Measurements from ENCODE around the gene MPZL1.
"Not testable (repeated sequence)": the region's sequence is repeated elsewhere in the genome, so short reads cannot be mapped to it uniquely, and the experiment has no call there.

The MPZL1 gene

DNA sequence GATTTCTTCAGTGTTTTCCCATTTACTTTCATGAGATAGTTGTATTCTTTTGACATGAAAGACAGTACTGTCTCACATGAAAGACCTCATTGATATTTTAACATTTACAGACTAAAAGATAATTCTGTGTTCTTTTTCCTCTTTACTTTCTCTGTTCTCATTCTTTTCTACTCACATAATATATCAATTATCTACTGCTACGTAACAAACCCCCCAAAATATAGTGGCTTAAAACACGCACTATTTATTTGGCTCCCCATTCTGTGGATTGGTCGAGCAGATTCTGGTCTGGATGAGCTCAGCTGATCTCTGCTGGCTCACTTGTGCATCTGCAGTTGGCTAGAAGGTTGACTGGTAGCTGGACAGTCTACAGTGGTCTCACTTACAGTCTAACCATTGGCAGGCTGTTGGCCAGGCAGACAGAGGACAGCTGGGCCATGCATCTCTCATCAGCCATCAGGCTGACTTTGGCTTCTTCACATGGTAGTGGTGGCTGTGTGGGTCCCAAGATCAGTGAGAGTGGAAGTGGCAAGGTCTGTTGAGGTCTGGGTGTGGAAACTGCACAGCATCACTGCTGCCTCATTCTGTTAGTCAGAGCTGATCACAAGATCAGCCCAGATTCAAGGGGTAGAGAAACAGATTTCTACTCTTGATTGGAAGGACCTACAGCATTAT lies 63.2 kb downstream of the MPZL1 start:
- DNase-seq = no peak

DNA sequence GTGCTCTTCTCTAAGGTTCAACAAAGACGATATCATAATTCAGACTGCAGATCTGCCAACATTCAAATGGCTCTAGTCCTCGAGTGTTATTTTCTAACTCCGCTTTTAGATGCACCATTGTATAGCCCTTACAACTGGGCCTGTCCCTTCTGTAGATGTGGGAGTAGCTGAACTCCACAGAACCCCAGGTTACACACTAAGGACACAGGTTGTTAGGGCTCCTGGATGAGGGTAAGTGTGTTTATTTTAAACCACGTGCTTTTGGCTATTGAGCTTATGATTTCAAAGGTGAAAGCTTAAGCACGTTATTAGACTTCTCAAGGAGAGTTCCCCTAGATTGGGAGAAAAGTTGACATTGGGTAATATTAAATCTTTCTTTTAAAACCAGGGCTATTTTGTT lies 64.7 kb downstream of the MPZL1 start:
- DNase-seq = no peak

GRCh38 chr1:167789501-167789900 lies 67.7 kb downstream of the MPZL1 start:
- no peak for DNase-seq

GRCh38 chr1:167790117-167790516 lies 68.3 kb downstream of the MPZL1 start:
- no peak for DNase-seq

DNA sequence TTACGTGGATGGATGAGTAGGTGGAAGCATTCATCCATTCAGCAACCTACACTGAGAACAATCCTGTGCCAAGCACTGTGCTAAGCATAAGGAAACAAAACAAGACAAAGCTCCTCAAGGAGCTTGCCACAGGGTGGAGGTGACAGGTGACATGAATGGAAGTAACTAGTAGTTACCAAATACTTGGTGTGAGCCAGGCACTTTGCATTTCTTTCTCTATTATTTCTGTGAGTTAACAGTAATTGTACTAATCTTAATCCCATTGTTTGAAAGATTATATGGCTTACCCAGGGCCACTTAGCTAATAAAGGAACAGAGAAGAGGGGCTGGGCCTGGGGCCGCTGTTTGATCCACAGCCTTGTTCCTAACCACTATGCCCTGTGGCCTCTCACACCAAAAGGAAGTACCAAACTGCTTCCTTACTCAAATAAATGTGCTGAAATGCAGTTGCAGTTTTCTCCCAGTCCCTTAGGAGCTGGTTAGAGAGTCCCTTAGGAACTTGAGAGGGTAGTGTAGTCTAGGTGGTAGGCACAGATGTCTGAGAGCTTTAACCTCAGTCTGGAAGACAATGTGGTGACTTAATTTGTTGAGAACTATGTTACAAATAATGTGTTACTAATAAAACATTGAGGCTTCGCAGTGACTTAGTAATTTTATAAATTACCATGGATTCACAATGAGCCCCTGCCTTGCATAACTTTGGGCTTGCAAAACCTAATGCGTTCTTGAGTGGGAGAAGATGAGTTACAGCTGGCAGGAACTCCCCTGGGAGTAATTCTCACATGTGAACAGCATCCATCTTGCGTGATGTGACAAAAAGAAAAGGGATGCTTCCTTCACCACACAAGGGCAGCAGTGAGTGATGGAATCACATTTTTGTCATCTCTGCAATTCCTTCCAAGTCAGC lies 69.8 kb downstream of the MPZL1 start:
- no peak for DNase-seq

DNA sequence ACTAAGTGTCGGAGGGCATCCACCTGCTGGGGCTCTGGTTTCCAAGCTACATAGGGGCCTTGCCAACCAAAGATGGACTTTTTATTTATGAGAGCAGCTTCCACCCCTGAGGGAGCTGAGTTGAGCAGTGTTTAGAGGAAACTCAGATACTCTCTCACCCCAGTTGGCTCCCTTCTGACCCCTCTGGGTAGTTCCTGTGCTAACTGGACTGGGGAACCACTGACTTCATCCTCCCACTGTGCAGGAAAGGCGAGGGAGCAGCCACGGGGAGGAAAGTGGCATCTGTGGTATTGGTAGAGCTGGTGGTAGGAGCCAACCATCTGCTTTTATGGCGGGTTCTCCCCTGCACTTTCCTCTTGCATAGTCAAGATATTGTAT lies 70.4 kb downstream of the MPZL1 start:
- no peak for DNase-seq

DNA sequence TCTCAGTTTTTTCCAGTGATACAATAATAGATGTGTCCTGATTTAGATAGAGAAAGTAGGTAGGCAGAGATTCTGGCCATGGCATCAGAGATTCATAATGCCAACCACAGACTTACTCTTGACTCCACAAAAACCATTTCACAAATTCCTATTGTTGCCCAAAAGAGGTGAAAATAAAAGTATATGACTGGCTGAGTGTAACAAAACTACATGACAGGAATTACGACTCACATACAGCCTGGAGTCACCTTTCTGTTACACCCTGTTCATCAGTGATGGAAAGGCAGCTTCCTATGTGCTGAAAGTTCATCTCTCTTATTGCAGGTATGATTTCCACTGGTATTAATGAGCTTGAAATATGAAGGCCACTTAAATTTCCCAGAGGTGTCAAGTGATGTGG lies 72.3 kb downstream of the MPZL1 start:
- DNase-seq = no peak

DNA sequence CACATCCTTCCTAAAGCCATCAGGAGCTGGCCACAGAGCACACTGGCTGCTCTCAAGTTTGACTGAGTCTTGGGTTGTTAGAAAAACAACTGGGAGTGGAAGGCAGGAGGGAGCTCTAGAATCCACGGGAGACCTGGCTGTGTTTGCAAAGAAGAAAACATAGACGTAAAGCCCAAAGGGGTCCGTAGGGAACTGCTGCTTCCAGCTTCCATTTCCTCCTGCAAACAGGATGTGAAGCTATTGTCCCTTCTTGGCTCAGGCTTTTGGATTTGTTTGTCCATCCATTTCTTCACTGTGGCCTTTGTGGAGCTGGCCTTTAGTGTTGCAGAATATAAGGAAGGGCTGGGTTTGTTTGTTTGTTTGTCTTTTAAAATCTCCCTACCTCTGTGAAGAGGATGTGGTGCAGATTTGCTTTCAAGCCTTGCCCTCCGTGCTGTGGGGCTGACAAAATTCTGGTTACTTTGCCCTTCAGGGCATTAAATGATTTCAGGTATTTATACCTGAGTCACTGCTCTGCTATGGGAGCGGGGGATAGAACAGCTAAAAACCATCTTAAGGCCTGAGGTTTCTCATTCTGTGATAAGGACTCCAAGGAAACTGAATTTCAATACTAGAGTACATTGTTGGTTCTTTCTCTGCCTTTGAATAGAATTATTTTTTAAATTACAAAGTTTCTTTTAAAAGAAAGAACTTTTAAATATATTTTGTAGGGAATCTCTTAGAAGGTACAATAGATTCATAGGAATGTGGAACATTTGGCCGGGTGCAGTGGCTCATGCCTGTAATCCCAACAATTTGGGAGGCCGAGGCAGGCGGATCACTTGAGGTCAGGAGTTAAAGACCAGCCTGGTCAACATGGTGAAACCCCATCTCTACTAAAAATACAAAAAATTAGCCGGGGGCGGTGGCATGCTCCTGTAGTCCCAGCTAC lies 74.3 kb downstream of the MPZL1 start:
- no peak for DNase-seq

DNA sequence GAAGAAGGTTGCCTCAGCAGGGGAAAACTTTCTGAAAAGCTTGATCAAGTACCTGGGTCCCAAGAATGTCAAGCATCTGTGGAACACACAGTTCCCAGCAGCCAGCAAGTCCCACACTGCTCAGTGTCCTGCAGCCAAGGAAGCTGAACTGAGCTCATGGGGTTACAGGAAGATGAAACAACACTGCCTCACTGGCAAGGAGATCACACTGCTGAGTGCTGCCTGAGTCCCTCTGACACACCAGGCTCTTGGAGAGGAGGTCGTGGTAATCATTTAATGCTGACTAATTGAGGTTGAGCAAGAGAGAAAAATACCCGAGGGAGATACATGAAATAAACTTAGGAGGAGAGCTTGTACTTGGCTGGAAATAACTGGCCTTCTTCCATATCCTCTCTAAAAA lies 75.2 kb downstream of the MPZL1 start:
- no peak for DNase-seq

DNA sequence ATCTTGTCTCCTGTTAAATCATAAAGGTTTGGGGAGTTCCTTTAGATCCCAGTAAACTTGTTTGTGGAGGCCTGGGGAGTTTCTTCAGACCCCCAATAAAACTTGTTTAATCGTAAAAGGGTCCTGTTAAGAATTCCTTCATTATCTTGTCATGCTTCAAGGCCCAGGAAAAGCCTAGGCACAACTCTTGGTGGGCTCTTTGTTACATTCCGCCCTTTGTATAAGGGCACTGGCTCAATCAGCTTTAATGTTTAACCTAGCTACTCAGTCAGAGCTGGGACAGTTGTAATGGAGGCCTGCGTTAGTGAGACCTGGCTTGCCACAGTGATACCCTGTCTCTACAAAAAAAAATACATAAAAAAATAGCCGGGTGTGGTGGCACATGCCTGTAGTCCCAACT lies 77.2 kb downstream of the MPZL1 start:
- DNase-seq = no peak

GRCh38 chr1:167799747-167800146 lies 78.0 kb downstream of the MPZL1 start:
- DNase-seq = no peak

DNA sequence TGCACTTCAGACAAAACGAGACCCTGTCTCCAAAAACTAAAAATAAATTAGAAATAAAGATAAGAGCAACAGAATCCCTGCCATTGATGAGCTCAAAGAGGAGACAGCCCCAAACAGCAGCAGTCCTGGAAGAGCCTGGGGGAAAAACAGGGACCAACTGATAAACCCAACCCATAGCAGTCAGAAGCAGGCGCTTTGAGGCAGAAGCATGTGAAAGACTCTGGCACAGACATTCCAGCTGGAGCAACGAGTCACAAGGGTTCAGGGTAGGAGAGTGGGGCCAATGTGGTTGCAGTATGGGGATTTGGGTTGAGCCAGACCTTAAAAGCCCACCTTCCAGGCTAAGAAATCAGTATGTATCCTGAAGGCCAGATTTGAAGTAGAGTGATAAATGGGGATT lies 78.5 kb downstream of the MPZL1 start:
- DNase-seq = no peak

GRCh38 chr1:167802235-167802634 lies 80.5 kb downstream of the MPZL1 start:
- DNase-seq = no peak

DNA sequence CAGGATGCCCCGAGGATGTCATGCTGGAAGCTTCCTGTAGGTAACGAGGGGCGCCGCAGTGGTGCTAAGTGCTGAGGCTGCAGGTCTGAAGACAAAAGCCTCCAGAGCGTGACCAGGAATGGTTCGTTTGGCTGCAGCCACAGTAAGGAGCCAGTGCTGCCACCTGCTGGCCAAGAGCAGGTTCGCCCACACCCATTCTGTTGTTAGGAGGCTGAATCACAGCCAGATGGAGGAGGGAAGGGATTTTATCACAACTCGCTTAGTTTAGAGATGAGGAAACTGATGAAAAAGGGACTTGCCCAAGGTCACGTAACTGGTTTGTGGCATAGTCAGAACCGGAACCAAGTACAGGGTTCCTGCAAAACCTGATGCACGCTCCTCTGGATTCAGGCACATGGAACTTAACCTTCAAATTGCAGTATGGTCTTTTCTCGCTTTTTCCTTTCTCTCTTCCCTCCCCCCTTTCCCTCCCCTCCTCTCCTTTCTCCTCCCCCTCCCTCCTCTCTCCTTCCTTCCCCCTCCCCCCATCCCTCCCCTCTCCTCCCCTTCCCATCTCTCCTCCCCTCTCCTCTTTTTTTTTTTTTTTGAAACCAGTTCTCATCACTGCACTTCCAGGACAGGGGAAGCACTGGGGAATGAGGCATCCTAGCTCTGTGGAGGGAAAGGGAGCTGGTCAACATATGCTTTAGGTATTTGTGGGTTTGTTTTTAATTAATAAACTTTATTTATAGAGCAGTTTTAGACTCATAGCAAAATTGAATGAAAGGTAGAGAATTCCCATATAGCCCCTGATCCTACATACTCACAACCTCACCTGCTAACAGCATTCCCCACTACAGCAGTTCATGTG lies 81.8 kb downstream of the MPZL1 start:
- peak; percentile 88 for DNase-seq

DNA sequence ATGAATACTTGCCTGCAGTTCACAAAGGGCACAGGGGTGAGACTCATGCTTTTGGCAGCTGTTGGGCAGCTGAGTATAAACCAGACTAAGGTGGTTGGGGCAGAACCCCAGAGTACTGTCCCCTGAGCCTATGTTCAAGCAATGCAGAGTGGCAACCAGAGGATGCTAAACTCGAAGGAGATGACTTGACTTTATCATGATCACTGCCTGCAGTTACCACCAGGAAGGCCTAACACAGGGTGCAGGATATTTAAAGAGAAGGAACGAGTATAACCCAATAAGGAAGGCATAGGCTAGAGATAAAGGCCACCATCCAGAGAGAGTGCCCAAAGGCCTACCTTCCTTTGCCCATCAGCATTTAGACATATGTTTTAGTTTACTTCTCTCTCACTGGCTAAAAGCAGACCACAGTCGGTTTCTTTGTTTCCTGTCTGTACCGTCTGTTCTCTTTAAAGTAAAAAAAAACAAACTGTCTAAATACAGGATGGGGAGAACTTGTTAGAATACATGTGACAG lies 83.3 kb downstream of the MPZL1 start:
- no peak for DNase-seq

DNA sequence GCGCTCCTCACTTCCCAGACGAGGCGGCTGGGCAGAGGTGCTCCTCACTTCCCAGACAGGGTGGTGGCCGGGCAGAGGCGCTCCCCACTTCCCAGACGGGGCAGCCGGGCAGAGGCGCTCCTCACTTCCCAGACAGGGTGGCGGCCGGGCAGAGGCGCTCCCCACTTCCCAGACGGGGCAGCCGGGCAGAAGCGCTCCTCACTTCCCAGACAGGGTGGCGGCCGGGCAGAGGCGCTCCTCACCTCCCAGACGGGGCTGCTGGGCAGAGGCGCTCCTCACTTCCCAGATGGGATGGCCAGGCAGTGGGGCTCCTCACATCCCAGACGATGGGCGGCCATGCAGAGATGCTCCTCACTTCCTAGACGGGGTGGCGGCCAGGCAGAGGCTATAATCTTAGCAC lies 84.5 kb downstream of the MPZL1 start:
- DNase-seq = not testable (repeated sequence)

DNA sequence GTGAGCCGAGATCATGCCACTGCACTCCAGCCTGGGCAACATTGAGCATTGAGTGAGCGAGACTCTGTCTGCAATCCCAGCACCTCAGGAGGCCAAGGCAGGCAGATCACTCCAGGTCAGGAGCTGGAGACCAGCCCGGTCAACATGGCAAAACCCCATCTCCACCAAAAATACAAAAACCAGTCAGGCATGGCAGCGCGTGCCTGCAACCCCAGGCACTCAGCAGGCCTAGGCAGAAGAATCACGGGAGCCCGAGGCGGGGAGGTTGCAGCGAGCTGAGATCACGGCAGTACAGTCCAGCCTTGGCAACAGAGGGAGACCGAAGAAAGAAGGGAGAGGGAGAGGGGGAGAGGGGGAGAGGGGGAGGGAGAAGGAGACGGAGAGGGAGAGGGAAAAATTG lies 84.9 kb downstream of the MPZL1 start:
- not testable (repeated sequence) for DNase-seq

DNA sequence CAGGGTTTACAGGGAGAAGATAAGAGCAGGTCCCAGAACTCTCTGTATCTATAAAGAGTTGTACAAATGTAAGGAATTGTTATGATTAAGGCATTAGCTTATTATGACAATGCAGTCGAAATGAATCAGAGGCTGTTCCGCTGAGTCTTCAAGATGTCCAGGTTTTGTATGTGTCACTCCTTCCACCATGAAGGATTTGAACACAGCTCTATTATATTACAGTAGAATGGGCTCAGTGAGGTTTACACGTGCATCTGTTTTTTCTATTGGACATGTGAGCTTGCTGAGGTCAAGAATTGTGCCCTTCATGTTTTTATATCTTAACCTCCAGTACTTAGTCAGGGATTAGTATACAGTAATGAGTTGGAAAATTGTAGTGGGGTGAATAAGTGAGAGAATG lies 86.3 kb downstream of the MPZL1 start:
- DNase-seq = no peak

DNA sequence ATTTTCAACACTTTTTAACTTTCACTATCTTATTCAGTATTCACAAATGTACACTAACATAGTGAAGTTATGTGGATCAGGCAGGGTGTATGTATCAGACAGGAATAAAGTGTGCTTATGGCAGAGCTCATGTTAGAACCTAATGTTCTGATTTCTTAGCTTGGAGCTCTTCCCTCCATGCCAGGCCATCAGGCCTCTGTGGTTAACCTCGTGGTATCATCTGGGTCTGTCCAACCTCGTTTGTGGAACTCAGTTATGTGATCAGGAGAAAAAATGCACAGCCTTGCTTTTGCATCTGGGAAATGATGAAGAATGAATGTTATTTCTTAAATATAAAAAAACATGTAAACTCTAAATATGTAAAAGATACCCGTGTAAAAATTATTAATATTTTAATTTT lies 86.9 kb downstream of the MPZL1 start:
- DNase-seq = no peak

- no peak for DNase-seq
Observed at GRCh38 chr1:167812972-167813371, 91.2 kb downstream of the MPZL1 start.

DNA sequence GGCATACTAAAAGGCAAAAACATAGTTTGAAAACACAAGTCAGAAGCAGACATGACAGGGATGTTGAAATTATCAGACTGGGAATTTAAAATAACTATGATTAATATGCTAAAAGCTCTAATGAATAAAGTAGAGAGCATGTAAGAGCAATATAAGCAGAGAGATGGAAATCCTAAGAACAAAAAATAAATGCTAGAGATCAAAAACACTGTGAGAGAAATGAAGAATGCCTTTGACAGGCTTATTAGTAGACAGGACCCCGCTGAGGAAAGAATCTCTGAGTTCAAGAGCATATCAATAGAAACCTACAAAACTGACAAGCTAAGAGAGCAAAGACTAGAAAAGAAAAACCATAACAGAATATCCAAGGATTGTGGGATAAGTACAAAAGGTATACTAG lies 93.9 kb downstream of the MPZL1 start:
- DNase-seq = no peak
